ENCODE data around the gene CHST2.

GRCh38 chr3:143152043-143152442 lies 32.5 kb downstream of the CHST2 start:
- TF ChIP-seq POLR2A (IDR thresholded peaks at IDR 0.05; ENCODE audit: low read depth, low read length), result no peak
- TF ChIP-seq POLR2AphosphoS5 (IDR thresholded peaks at IDR 0.05; ENCODE audit: insufficient read depth, low read depth, low read length), result no peak
- TF ChIP-seq CTCF (IDR thresholded peaks at IDR 0.05; ENCODE audit: extremely low read depth in 1 of 2, insufficient read depth in 1 of 2, low read depth in 1 of 2, low read length in 2 of 2), result no peak
- no peak for TF ChIP-seq FOS (IDR thresholded peaks at IDR 0.05; ENCODE audit: borderline replicate concordance, insufficient read depth, low read length)
- TF ChIP-seq EZH2 (IDR thresholded peaks at IDR 0.05; ENCODE audit: borderline replicate concordance, low read depth, low read length, severe bottlenecking), result no peak
- TF ChIP-seq MAX (IDR thresholded peaks at IDR 0.05; ENCODE audit: insufficient read depth, insufficient read length), result no peak
- no peak for TF ChIP-seq JUN (IDR thresholded peaks at IDR 0.05; ENCODE audit: borderline replicate concordance, insufficient read depth, insufficient read length, low read depth)
- no peak for TF ChIP-seq GATA2 (IDR thresholded peaks at IDR 0.05; ENCODE audit: insufficient read depth, insufficient read length, low read depth, low read length)

Measured in endothelial cell of umbilical vein (primary cell).